NK-92 (cell line): Measurements from ENCODE around the gene VPS26B.
A peak's percentile ranks its signal among the peaks of the same experiment; 100 is the strongest.
"Not testable (repeated sequence)": the region's sequence is repeated elsewhere in the genome, so short reads cannot be mapped to it uniquely, and the experiment has no call there.

Source experiments
- DNase-seq: peaks from one replicate; lab custom pipeline; 2025; ENCODE audit not compliant: unreplicated experiment; lab: John Stamatoyannopoulos, UW

The VPS26B gene

GRCh38 chr11:134231958-134232659 is 7.6 kb downstream of the VPS26B start:
- DNase-seq, result no peak

DNA sequence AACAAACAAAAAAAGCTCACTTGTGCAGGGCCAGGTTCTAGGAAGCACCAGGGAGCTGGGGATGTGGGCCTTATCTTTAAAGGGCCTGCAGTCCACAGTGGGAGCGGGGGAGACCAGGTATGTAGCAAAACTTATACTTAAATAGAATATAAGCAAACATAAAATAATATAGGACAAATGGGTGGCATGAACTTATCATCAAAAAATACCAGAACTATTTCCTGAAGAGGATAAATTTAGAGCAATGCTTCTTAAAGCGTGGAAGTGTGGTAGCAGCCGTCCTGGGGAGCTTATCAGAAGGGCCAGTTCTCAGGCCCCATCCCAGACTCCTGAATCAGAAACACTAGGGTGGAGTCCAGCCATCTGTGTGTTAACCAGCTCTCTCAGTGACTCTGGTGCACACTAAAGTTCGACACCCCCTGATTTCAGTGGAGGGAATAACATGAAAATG is 9.3 kb downstream of the VPS26B start:
- no peak for DNase-seq

DNA sequence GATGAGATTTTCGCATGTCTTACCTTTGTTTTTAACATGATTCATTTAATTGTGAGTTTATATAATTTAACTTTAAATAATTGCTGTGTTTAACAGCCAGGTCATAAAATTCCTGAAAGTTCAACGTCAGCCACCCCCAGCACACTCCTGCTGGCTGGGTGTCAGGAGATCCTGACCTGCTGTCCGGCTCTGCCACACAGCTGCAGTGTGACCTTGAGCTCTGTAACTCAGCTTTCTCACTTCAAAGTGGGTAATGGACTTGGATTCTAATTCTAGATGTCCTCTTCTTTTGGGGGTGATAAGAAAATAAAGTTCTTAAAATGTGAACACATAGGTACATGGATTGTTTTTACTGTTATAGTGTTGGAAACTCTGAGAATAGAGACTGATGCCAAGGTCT is 10.9 kb downstream of the VPS26B start:
- DNase-seq, result no peak

GRCh38 chr11:134236834-134237556 is 12.5 kb downstream of the VPS26B start:
- no peak for DNase-seq

DNA sequence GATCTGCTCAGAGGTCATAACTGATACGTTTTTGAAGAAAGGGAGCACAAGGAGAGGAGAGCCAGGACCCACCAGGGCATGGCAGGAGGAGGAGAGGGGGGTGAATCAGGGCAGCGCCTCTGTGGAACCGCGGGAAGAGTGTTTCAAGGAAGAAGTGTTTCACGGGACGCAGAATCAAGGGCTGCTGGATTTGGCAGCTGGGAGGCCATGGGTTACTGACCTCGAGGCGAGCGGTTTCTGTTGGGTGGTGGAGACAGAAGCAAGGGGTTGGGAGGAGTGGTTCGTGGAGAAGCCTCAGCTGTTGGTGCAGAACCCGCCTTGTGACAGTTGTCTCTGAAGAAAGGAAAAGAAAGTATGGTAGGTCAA is 13.1 kb downstream of the VPS26B start:
- no peak for DNase-seq

GRCh38 chr11:134238956-134239355 is 14.5 kb downstream of the VPS26B start:
- DNase-seq, result no peak

DNA sequence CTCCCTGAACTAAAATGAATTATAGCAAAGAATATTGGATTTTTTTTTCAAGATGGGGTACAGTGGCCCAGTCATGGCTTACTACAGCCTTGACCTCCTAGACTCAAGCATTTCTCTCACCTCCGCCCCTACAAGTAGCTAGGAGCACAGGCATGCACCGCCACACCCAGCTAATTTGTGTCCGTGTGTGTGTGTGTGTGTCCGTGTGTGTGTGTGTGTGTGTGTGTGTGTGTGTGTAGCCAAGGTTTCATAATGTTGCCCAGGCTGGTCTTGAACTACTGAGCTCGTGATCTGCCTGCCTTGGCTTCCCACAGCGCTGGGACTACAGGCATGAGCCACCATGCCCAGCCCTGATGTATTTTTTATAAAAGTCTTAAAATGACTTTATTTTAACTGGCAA is 16.1 kb downstream of the VPS26B start:
- no peak for DNase-seq

GRCh38 chr11:134242376-134242775 is 17.9 kb downstream of the VPS26B start:
- no peak for DNase-seq

DNA sequence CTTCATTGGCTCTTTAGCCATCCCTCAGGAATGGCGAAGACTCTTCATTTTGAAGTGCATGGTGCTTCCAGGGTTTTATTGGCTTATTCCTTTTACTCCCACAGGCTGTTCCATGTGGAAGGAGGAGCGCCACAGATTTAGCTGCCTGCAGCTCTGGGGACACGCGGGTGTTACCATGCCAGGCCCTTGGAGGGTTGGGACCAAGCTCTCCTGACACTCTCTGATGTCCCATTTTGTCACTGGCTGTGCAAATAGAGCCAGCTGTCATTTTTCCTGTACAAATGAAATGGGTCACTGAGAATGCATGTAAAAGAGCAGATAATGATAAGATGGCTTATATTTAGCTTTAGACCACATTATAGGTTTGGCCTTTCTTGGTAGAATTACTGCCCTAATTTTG is 19.4 kb downstream of the VPS26B start:
- DNase-seq, result no peak

DNA sequence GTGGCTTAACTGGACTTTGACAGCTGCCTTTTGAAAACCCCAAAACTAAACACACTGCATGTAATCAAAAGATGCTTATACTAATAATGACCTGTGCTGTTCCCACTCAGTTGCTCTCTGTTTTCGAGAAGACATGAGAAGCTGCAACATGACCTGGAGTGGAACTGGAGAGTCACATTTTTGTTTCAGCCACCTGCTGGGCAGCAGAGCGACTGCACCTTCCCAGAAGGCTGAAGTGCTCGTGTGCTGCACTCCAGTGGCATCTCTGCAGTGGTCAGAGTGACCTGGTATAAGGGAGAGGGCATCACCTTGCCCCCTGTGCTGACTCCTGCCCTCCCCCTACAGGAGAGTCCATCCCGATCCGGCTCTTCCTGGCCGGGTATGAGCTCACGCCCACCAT is 20.1 kb downstream of the VPS26B start:
- no peak for DNase-seq

- no peak for DNase-seq
Measured at GRCh38 chr11:134245434-134245833, 21.0 kb downstream of the VPS26B start.

GRCh38 chr11:134246100-134246499 is 21.6 kb downstream of the VPS26B start:
- no peak for DNase-seq

GRCh38 chr11:134246678-134247077 is 22.2 kb downstream of the VPS26B start:
- DNase-seq, result no peak

GRCh38 chr11:134248910-134249480 is 24.5 kb downstream of the VPS26B start:
- DNase-seq, result no peak

DNA sequence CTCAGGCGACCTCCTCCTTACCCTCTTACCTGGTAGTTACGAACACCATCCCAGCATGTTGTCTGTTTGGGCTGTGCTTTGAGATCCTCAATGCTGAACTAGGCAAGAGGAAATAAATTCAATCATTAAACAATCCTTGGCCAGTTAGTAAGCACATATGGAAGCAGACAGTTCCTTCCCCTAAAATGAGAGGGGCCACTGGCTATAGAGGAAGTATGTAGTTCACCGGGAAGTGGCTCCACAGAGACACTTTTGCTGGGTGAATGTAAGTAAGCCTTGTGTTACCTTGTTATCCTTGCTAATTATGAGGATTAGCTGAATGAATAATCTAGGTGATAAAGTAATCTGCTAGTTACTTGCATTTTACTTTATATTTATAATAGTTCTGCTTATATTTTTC is 25.8 kb downstream of the VPS26B start:
- DNase-seq, result no peak

DNA sequence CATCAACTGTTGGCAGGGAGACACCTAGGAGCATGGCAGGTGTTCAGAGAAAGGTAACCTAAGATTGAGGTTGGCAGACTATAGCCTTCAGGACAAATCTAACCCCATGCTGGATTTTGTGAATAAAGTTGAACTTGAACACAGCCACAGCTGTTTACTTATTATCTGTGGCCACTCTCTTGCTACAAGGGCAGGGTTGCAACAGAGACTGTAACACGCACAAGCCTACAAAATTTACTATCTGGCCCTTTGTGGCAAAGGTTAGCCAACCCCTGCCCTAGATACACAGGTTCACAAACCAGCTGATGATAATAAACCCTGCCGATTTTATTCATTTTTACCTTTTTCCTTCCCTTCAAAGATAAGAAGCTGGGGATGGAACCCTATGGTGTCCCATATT is 26.2 kb downstream of the VPS26B start:
- no peak for DNase-seq

GRCh38 chr11:134252346-134253187 is 28.1 kb downstream of the VPS26B start:
- DNase-seq, result no peak

DNA sequence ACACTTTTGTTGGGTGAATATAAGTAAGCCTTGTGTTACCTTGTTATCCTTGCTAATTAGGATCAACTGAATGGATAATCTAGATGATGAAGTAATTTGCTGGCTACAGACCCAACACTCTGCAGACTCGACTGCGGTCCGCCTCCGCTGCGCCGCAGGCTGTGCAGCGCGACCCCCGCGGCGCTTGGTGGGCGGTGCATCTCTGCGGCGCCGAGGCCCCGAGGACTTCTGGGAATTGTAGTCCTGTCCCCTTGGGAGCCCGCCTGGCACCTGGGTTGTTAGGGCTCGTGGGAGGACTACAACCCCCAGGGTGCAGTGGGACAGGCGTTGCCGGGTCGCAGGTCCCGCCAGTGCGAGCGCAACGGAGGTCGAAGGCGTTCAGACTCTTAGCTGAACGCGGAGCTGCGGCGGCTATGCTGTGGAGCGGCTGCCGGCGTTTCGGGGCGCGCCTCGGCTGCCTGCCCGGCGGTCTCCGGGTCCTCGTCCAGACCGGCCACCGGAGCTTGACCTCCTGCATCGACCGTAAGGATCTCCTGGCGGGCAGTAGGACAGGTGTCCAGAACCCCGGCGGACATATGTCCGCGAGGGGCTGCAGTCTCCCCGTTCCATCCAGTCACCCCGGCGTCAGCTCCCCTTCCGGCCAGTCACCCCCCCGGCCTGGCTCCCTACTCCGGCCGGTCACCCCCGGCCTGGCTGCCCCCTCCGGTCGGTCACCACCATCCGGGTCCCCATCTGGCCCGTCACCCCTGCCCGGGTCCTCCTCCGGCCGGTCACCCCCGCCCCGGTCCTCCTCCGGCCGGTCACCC is 28.9 kb downstream of the VPS26B start, which contains the start of the genes ACAD8 and THYN1:
Gene ACAD8, plus strand, starts transcription at position 381 of the 806 bp plus-strand sequence. Its CDS starts 33 bp downstream, at position 414.
Gene THYN1, minus strand, starts transcription at position 165 of the 806 bp plus-strand sequence. CDS start 470 bp downstream, outside the sequence.
- peak; percentile 60 for DNase-seq

DNA sequence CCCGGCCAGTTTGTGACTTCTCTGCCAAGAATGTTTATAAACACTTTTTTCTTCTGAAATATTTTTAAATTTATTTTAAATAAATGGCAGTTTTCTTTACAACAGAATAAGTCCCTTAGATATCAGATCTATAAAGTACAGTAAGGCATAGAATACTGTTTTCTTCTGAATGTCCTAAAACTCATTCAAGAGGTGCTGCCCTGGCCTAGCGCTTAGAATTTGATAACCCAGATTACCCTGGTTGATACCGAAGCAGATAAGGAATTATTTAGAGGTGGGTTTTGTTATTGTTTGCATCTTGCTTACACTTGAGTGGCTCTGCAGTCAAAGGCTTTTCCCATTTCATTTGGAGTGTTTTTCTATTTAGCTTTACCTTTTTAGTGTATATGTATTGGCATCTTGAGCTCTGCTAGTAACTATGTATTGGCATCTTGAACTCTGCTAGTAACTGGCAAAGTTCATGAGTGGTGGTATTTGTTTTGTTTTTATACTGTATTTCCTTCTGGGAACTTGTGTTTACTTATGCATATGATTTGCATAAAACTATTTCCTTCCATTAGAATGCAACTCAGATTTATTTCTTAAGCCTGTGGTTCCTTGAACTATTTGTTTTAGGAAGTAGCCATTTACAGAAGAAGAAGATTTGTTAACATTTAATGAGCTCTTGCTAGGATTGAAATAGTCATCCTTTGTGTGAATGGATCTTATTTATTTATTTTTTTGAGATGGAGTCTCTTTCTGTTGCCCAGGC is 30.1 kb downstream of the VPS26B start:
- no peak for DNase-seq

GRCh38 chr11:134255184-134255561 is 30.7 kb downstream of the VPS26B start:
- not testable (repeated sequence) for DNase-seq
